A673 (cell line): ENCODE results near the gene FNDC10.

Experiments used
- EZH2 ChIP-seq: fragments of 200-600 bp; sonication (generic); IDR thresholded peaks from 2 replicates; pipeline ENCODE4 v1.6.1; 2017; ENCODE audit warnings: borderline replicate concordance, low read depth, mild to moderate bottlenecking, mixed read lengths, antibody characterized with exemption, low read length; ENCODE audit not compliant: poor library complexity, severe bottlenecking
- TF ChIP-seq, protein P1 (sequence below): fragments of 300-800, 200-600 bp; sonication (generic); conservative IDR thresholded peaks from 2 replicates; pipeline ENCODE4 v1.5.1; 2017; ENCODE audit warnings: low read depth, mild to moderate bottlenecking, antibody characterized with exemption, low read length, moderate library complexity, mixed read lengths

DNA sequence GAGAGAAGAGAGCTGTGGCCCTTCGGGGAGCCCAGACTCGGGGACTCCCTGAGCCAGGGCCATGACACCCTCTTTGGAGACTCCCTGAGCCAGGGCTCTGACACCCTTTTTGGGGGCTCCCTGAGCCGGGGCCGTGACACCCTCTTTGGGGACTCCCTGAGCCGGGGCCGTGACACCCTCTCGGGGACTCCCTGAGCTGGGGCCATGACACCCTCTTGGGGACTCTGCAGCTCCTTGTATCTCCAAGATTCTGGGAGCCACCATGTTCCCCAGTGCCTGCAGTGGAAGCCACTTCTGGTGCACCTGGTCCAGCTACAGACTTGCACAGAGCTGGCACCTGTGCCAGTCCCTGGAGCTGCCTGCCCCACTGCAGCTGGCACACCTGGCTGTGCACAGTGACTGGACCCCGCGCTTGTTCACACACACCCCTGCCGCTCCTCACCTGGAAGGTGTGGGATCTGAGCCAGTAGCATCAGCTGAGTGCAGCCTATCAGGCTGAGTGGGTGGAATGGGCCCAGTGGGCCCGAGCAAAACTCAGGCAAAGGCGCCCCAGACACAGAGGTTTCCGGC is 21.5 kb downstream of the FNDC10 start:
- TF ChIP-seq, protein P1, sequence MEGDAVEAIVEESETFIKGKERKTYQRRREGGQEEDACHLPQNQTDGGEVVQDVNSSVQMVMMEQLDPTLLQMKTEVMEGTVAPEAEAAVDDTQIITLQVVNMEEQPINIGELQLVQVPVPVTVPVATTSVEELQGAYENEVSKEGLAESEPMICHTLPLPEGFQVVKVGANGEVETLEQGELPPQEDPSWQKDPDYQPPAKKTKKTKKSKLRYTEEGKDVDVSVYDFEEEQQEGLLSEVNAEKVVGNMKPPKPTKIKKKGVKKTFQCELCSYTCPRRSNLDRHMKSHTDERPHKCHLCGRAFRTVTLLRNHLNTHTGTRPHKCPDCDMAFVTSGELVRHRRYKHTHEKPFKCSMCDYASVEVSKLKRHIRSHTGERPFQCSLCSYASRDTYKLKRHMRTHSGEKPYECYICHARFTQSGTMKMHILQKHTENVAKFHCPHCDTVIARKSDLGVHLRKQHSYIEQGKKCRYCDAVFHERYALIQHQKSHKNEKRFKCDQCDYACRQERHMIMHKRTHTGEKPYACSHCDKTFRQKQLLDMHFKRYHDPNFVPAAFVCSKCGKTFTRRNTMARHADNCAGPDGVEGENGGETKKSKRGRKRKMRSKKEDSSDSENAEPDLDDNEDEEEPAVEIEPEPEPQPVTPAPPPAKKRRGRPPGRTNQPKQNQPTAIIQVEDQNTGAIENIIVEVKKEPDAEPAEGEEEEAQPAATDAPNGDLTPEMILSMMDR = no peak
- TF ChIP-seq EZH2 = no peak
